Neural progenitor cell (in vitro differentiated cells): ENCODE data around the gene SLC1A1.

Experiments
- EZH2 ChIP-seq: fragments of 200-600 bp; sonication (generic); IDR thresholded peaks from 2 replicates; pipeline ENCODE4 v1.6.1; 2017; ENCODE audit warnings: antibody characterized with exemption, mild to moderate bottlenecking, moderate library complexity
- EZH2phosphoT487 ChIP-seq: fragments of 200-600 bp; sonication (generic); IDR thresholded peaks from 2 replicates; pipeline ENCODE4 v1.6.1; 2017; ENCODE audit warnings: antibody characterized with exemption
- TF ChIP-seq, protein P1 (sequence below): fragments of 200-600 bp; sonication (generic); IDR thresholded peaks from 2 replicates; pipeline ENCODE4 v1.5.1; 2017; ENCODE audit warnings: antibody characterized with exemption, mild to moderate bottlenecking

DNA sequence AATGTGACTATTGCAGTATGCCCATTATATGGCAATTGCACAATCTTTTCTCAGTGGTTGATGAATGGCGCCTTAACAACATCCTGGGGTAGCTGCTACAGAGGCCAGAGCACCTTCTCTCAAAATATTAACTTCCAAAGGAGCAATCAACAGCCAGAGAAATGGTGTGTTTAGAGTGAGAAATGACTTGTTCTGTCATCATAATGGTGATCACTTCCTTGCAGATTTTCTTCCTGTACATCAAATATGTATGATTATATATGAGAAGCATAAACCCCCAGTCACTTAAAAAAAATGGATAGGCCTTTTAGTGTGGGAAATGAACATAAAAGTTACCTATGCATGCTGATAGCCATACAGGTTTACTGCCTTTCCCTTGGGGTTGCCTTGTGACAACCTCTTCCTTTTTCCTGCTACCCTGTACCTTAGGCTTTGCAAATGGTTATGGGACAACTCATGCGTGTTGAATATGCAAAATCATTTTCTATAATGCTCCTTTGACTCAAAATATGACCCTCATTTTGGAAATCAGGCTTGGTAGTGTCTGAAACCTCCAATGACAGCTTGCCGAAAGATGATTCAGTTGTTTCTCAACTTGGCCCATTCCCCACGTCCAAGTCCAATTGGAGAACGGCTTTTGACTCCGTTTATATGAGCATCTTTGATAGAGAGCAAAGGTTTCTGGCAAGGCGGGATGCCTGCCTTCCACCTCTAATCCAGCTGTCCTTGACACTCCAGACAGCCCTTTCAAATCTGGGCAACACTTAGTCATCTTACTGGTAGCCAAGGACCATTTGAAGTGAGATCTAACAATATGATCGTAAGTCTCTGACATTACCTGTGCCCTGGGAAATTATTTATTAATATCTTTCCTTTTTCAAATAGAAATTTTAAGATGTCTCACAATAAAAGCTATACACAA, 69.3 kb downstream of the SLC1A1 start:
- TF ChIP-seq, protein P1, sequence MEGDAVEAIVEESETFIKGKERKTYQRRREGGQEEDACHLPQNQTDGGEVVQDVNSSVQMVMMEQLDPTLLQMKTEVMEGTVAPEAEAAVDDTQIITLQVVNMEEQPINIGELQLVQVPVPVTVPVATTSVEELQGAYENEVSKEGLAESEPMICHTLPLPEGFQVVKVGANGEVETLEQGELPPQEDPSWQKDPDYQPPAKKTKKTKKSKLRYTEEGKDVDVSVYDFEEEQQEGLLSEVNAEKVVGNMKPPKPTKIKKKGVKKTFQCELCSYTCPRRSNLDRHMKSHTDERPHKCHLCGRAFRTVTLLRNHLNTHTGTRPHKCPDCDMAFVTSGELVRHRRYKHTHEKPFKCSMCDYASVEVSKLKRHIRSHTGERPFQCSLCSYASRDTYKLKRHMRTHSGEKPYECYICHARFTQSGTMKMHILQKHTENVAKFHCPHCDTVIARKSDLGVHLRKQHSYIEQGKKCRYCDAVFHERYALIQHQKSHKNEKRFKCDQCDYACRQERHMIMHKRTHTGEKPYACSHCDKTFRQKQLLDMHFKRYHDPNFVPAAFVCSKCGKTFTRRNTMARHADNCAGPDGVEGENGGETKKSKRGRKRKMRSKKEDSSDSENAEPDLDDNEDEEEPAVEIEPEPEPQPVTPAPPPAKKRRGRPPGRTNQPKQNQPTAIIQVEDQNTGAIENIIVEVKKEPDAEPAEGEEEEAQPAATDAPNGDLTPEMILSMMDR: no peak
- TF ChIP-seq EZH2 (no peak), EZH2phosphoT487 (no peak)
